DND-41 (cell line): Measurements from ENCODE around the gene BRF1.

ENCODE experiments used
- ATAC-seq: fragments of 200-7000 bp; cut with Tn5 transposase; 3 replicates; pipeline ENCODE4 v1.9.1; 2021; ENCODE audit warnings: low read depth; ENCODE audit not compliant: insufficient read depth
- DNase-seq: peaks from one replicate; pipeline ENCODE4 v3.0.0-alpha.2; 2020
- H2AFZ ChIP-seq: 2 replicates; pipeline ENCODE4 v1.6.0; 2012; ENCODE audit warnings: low read depth, low read length
- H3K27ac ChIP-seq: 2 replicates; pipeline ENCODE4 v1.5.1; 2012; ENCODE audit warnings: low read length, inconsistent platforms
- H3K27me3 ChIP-seq: fragments of 200-600 bp; sonication (generic); 2 replicates; pipeline ENCODE4 v1.6.0; 2012; ENCODE audit warnings: low read length, mild to moderate bottlenecking, inconsistent platforms; ENCODE audit not compliant: insufficient read depth, poor library complexity
- H3K36me3 ChIP-seq: 2 replicates; pipeline ENCODE4 v1.5.1; 2012; ENCODE audit warnings: low read length, inconsistent platforms; ENCODE audit not compliant: insufficient read depth
- H3K4me1 ChIP-seq: 2 replicates; pipeline ENCODE4 v1.5.1; 2012; ENCODE audit warnings: mild to moderate bottlenecking, low read length; ENCODE audit not compliant: insufficient read depth
- H3K4me2 ChIP-seq: 2 replicates; pipeline ENCODE4 v1.6.0; 2012; ENCODE audit warnings: mild to moderate bottlenecking, moderate library complexity, low read length, inconsistent platforms; ENCODE audit not compliant: insufficient read depth
- H3K4me3 ChIP-seq, 2 experiments: fragments of 200-600 bp in 1 of 2; shearing (Covaris generic) in 1 of 2; 2 replicates each; pipeline ENCODE4 v1.5.1; 2012 to 2016; ENCODE audit warnings: inconsistent platforms in 2 of 2, low read length in 2 of 2, mild to moderate bottlenecking in 2 of 2, low read depth in 1 of 2, moderate library complexity in 1 of 2
- H3K79me2 ChIP-seq: 2 replicates; pipeline ENCODE4 v1.6.0; 2012; ENCODE audit warnings: low read length, inconsistent platforms; ENCODE audit not compliant: insufficient read depth
- H3K9ac ChIP-seq: 2 replicates; pipeline ENCODE4 v1.6.0; 2012; ENCODE audit warnings: low read depth, mild to moderate bottlenecking, inconsistent platforms, low read length, moderate library complexity
- H3K9me3 ChIP-seq: 2 replicates; pipeline ENCODE4 v1.5.1; 2012; ENCODE audit warnings: low read length, moderate library complexity, mild to moderate bottlenecking, inconsistent platforms; ENCODE audit not compliant: insufficient read depth, severe bottlenecking
- H4K20me1 ChIP-seq: 2 replicates; pipeline ENCODE4 v1.6.0; 2012; ENCODE audit warnings: low read length; ENCODE audit not compliant: insufficient read depth
- EZH2 ChIP-seq: IDR thresholded peaks from 3 replicates; pipeline ENCODE4 v1.6.1; 2012; ENCODE audit warnings: borderline replicate concordance, low read depth, mild to moderate bottlenecking, moderate library complexity, low read length, inconsistent platforms; ENCODE audit not compliant: severe bottlenecking
- TF ChIP-seq, protein P1 (sequence below): IDR thresholded peaks from 2 replicates; pipeline ENCODE4 v1.5.1; 2012; ENCODE audit warnings: borderline replicate concordance, low read length, moderate library complexity, mild to moderate bottlenecking; ENCODE audit not compliant: poor library complexity, severe bottlenecking; ENCODE audit errors: extremely low read depth

Gene BRF1

DNA sequence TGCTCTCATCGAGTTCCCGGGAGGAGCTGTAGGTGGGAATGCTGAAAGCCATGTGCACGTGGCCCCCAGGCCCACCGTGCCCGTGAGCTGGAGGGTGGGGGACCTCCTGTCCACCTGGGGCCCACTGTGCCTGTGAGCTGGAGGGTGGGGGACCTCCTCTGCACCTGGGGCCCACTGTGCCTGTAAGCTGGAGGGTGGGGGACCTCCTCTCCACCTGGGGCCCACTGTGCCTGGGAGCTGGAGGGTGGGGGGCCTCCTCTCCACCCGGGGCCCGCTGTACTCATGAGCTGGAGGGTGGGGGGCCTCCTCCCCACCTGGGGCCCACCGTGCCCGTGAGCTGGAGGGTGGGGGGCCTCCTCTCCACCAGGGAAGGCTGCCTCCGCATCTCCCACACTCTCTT, 105.8 kb downstream of the BRF1 start:
- Histone ChIP-seq H3K9me3 (no peaks in the 10 kb centered on the region), H3K4me3 (no peak overlapping the region), H3K79me2 (no peaks in the 10 kb centered on the region), H3K9ac (no peak overlapping the region), H3K4me2 (no peak overlapping the region), H4K20me1 (peaks cover 12% of the 10 kb centered on the region), H3K27me3 (peaks cover 29% of the 10 kb centered on the region), H2AFZ (no peak overlapping the region), H3K36me3 (no peaks in the 10 kb centered on the region), H3K27ac (no peak overlapping the region), H3K4me1 (peaks cover 4% of the 10 kb centered on the region; the same call in 1 of the 2 replicates)
- ATAC-seq (no peak), DNase-seq (no peak)
- no peak for TF ChIP-seq EZH2
- TF ChIP-seq, protein P1, sequence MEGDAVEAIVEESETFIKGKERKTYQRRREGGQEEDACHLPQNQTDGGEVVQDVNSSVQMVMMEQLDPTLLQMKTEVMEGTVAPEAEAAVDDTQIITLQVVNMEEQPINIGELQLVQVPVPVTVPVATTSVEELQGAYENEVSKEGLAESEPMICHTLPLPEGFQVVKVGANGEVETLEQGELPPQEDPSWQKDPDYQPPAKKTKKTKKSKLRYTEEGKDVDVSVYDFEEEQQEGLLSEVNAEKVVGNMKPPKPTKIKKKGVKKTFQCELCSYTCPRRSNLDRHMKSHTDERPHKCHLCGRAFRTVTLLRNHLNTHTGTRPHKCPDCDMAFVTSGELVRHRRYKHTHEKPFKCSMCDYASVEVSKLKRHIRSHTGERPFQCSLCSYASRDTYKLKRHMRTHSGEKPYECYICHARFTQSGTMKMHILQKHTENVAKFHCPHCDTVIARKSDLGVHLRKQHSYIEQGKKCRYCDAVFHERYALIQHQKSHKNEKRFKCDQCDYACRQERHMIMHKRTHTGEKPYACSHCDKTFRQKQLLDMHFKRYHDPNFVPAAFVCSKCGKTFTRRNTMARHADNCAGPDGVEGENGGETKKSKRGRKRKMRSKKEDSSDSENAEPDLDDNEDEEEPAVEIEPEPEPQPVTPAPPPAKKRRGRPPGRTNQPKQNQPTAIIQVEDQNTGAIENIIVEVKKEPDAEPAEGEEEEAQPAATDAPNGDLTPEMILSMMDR, result no peak

DNA sequence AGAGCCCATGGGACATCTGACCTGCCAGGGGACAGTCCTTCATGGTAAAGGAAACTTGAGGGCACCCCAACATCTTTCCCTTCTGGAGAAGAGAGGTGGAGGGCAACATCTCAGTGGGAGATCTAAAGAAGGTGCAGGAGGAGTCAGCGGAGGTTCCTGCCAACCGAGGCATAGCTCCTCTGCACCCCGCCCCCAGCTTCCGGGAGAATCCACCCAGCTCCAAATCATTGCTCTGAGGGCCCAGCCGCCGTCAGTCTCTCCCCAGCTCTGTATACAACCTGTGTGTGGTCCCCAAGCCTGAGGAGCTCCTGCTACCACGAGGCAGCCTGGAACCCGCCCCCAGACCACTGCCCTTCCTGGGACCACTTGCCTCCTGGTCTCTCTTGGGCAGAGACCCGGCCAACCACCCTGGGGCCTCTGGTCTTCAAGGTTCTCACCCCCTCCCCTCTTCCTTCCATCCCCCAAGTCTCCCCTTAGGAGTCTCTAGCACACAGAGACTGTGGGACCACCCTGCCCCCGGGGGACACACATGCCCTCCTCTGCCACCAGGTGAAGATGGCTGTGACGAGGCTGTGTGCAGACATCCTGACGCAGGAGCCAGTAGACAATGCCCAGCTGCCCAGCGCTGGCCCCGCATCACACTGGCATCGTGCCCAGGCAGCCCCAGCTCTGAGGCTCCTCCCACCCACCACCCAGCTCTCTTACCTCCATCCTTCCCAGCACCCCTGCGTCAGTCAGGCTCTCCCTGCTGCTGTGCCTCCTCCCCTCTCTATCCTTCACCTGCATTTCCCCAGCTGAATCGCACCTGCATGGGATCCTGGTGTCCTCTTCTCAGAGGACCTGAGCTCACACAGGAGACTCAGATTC, 106.7 kb downstream of the BRF1 start:
- Histone ChIP-seq H3K4me2 (no peak overlapping the region), H2AFZ (no peak overlapping the region), H3K4me1 (peaks cover 4% of the 10 kb centered on the region; the same call in 1 of the 2 replicates), H3K9me3 (no peaks in the 10 kb centered on the region), H3K4me3 (no peak overlapping the region), H4K20me1 (peaks cover 12% of the 10 kb centered on the region), H3K27ac (no peak overlapping the region), H3K79me2 (no peaks in the 10 kb centered on the region), H3K27me3 (peaks cover 29% of the 10 kb centered on the region), H3K9ac (no peak overlapping the region), H3K36me3 (no peaks in the 10 kb centered on the region)
- DNase-seq (peak; percentile 50), ATAC-seq (peak; percentile 68)
- TF ChIP-seq, protein P1, result no peak
- no peak for TF ChIP-seq EZH2

DNA sequence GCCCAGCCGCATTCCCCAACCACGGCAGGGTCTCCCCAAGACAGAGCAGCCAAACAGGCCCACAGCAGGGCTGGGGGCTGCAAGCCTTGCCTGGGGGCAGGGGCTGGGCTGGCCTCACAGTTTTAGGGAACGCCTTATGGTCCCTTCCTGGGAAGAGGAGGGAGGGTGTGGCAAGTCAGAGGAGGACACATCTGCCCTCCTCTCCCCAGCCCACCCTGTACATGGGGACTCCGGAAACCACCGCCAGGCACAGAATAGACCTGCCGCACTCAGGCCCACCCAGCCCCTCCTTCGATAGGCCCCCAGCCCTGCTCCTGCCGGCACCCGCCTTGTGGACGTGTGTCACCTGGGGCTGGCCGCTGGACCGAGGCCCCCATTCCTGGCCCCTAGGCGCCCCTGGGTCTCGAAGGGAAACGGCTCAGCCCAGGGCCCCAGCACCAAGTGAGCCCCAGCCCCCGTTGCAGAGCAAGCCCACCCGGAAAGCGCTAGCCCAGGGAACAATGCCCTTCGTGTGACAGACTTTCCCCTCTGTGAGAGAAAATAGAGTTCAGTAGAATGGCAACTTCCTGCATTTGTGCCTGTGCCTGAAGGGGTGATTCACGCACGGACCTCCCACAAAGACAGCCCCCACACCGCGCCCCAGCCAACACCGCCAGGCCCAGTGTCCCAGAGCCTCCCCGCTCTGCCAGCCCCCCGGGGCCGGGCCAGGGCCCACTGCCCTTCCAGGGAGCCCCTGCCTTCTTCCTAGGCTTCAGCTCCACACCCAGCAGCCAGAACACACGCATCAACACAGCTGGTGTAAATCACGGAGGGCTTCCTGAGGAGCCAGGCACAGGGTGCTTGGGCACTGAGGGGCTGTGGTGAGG, 107.7 kb downstream of the BRF1 start:
- H4K20me1 ChIP-seq, result peaks cover 10% of the 10 kb centered on the region
- H3K4me3 ChIP-seq, result no peak overlapping the region
- TF ChIP-seq EZH2, result no peak
- TF ChIP-seq, protein P1, result no peak
- H3K27me3 ChIP-seq, result peaks cover 28% of the 10 kb centered on the region
- H3K36me3 ChIP-seq, result no peaks in the 10 kb centered on the region
- DNase-seq, result no peak
- no peak overlapping the region for H3K4me2 ChIP-seq
- no peak overlapping the region for H3K9ac ChIP-seq
- no peaks in the 10 kb centered on the region for H3K79me2 ChIP-seq
- H3K27ac ChIP-seq, result no peak overlapping the region
- H2AFZ ChIP-seq, result no peak overlapping the region
- peaks cover under 1% of the 10 kb centered on the region for H3K9me3 ChIP-seq
- peaks cover 4% of the 10 kb centered on the region; the same call in 1 of the 2 replicates for H3K4me1 ChIP-seq
- ATAC-seq, result no peak
